Right lobe of liver (tissue), 6 donors: ENCODE results near the gene CDC123. TPM values are rescaled to one million over a fixed set of nuclear protein-coding genes. Genes with fewer than 3 reads are reported as not detected.
A peak's percentile ranks its signal among the peaks of the same experiment; 100 is the strongest.
"Not testable (repeated sequence)": the region's sequence is repeated elsewhere in the genome, so short reads cannot be mapped to it uniquely, and the experiment has no call there.

Experiments
- ATAC-seq, 4 donors: fragments of 200-7000 bp; cut with Tn5 transposase; one replicate each; pipeline ENCODE4 v1.9.1; 2020; ENCODE audit warnings: mild to moderate bottlenecking in 4 of 4, moderate library complexity in 4 of 4
- DNase-seq, 3 donors: peaks; one replicate each; pipeline ENCODE4 v3.0.0-alpha.2; 2020
- H3K27ac ChIP-seq, 3 donors: fragments of 200-600 bp; one replicate each; pipeline ENCODE4 v1.8.0; 2022
- H3K27me3 ChIP-seq, 2 donors: fragments of 200-600 bp; one replicate each; pipeline ENCODE4 v1.8.0; 2022
- H3K36me3 ChIP-seq, 4 donors: fragments of 200-600 bp; sonication (generic) in 1 of 4; one replicate each; pipeline versions ENCODE4 v1.5.1 to v1.8.0; 2017 to 2022; ENCODE audit warnings: control low read depth in 1 of 4
- H3K4me1 ChIP-seq, 4 donors: fragments of 200-600 bp; sonication (generic) in 1 of 4; one replicate each; pipeline versions ENCODE4 v1.5.1 to v1.8.0; 2017 to 2022; ENCODE audit warnings: control low read depth in 1 of 4
- H3K4me3 ChIP-seq, 3 donors: fragments of 200-600 bp; one replicate each; pipeline ENCODE4 v1.8.0; 2022
- H3K9me3 ChIP-seq, 4 donors: fragments of 200-600 bp; sonication (generic) in 1 of 4; one replicate each; pipeline versions ENCODE4 v1.5.1 to v1.8.0; 2017 to 2022; ENCODE audit warnings: control low read depth in 1 of 4
- POLR2A ChIP-seq: fragments of 450-650 bp; IDR thresholded peaks from one replicate; pipeline ENCODE4 v1.6.1; 2017; ENCODE audit warnings: antibody characterized with exemption, mild to moderate bottlenecking
- WGBS: methylation state at CpG from one replicate; pipeline ENCODE4 v1.1.6; 2018; ENCODE audit warnings: low coverage, low lambda C conversion rate; ENCODE audit not compliant: insufficient coverage; ENCODE audit errors: missing lambda C conversion rate; 5-methylcytosine and 5-hydroxymethylcytosine counted together
- intact Hi-C, 2 donors: fragments of 100-400 bp; cut with DNase I; formaldehyde crosslinking; loops; one replicate each; pipeline versions ENCODE4 v1.11.2 to v1.14.1; 2022
- total RNA-seq, 6 experiments: library from RNA; depleted of rRNA in 2 of 6; stranded (reverse); fragments of >200 nt in 2 of 6; fragmentation: NEBNext Ultra II Directional in 3 of 6; extraction: Animal tissue kit (Norgen Biotek cat#: 25700) in 3 of 6; gene quantifications; one replicate each; pipeline versions ENCODE4 v1.1.0 to v1.2.4, GENCODE V29; 2016 to 2023
- TF ChIP-seq, protein P1 (sequence below), 4 donors: fragments of 200-600 bp in 3 of 4; fragments of 450-650 bp in 1 of 4; IDR thresholded peaks; one replicate each; pipeline versions ENCODE4 v1.5.1 to v1.8.0; 2016 to 2022; ENCODE audit warnings: antibody characterized with exemption in 4 of 4, mild to moderate bottlenecking in 2 of 4
- donor health status: DM: no; HTN: yes; CAD: no.
- donor health status: DM: no; HTN: no; CAD: no.
- donor health status: DM: no; HTN: no; CAD: no.
- donor health status: DM: no; HTN: yes; CAD: no.
- donor health status: DM: no; HTN: yes; CAD: no.

The CDC123 gene
- total RNA-seq, 6 experiments from 2014 or later = 29.5 to 46.3 (median 33.0) TPM

DNA sequence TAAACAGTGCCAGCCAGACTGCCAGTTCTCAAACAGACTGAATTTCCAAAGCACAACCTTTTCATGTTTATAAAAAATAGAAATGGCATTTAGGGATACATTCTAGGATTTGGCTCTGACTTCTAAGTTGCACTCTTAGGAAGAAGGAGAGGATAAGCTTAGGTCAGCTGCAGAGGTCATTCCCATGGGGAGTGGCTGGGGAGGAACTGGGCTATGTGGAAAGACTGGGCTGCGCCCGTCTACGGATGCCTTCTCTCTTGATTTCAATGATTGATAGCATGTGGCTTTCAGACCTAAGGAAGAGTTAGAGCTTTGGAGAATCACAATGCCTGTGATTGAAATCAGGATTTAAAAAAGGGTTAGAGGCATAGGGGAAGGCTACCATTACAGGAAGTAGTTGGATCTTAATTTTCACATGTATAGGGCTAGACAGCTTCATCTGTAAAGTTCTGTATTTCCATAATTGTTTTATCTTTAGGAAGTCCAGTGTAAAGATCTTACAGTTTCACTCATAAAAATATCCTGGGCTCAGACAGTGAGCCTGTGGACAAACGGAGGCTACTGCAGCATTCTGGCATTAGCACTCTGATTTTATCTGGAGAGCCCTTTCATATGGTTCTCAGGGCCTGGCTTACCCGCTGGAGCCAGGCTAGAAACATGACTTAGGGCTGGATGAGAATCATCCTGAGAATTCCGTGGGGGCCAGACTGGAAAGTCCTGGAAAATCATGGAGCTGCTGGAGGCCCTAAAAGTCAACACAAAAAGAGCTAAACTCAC lies 29.8 kb upstream of the CDC123 start:
- WGBS = 58% methylated on average over 6 of the region's 6 CpGs
- TF ChIP-seq POLR2A = no peak
- TF ChIP-seq, protein P1, sequence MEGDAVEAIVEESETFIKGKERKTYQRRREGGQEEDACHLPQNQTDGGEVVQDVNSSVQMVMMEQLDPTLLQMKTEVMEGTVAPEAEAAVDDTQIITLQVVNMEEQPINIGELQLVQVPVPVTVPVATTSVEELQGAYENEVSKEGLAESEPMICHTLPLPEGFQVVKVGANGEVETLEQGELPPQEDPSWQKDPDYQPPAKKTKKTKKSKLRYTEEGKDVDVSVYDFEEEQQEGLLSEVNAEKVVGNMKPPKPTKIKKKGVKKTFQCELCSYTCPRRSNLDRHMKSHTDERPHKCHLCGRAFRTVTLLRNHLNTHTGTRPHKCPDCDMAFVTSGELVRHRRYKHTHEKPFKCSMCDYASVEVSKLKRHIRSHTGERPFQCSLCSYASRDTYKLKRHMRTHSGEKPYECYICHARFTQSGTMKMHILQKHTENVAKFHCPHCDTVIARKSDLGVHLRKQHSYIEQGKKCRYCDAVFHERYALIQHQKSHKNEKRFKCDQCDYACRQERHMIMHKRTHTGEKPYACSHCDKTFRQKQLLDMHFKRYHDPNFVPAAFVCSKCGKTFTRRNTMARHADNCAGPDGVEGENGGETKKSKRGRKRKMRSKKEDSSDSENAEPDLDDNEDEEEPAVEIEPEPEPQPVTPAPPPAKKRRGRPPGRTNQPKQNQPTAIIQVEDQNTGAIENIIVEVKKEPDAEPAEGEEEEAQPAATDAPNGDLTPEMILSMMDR (IDR thresholded peaks at IDR 0.05) = no peak
- no peak overlapping the region for H3K4me3 ChIP-seq
- H3K27ac ChIP-seq = peak overlapping the region in 1 of 3 donors; percentile 66
- peaks cover 0 to 25% (median 6%) of the 10 kb centered on the region in 4 donors for H3K4me1 ChIP-seq
- H3K36me3 ChIP-seq = peaks cover 4 to 34% (median 17%) of the 10 kb centered on the region in 4 donors
- H3K27me3 ChIP-seq = no peaks in the 10 kb centered on the region
- no peaks in the 10 kb centered on the region for H3K9me3 ChIP-seq
- peak in 3 of 4 donors; percentile 35 to 59 (median 37) for ATAC-seq
- intact Hi-C loops = no loop called here
- DNase-seq = no peak

DNA sequence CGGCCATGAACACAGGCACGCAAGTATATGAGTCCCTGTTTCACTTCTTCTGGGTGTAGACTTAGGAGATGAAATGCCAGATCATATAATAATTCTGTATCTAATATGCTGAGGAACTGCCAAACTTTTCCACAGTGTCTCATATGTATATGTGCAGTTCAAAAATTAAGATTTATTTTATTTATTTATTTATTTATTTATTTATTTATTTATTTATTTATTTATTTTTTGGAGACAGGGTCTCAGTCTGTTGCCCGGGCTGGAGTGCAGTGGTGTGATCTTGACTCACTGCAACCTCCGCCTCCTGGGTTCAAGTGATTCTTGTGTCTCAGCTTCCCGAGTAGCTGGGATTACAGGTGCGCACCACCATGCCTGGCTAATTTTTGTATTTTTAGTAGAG lies 24.5 kb upstream of the CDC123 start:
- intact Hi-C loops = not testable (repeated sequence)
- 88% methylated on average over 5 of the region's 6 CpGs for WGBS

DNA sequence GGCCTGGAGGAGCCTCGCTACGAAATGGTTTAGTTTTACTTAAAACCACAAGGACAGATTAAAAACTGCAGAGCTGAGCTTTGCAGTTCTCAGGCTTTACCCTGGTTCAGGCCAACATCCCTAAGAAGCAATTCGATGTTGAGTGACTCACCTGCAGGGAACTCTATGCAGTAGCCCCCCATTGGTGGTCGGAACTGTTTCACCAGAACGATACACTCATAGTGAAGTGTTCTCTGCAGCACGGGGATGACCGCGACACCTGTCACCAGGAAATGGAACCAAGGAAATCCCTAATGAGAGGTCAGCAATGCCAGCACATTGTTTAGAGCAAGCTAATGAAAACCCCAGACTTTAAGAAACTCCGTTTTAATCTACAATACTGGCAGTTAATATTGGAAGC lies 18.3 kb upstream of the CDC123 start:
- WGBS = 90% methylated on average over 7 of the region's 9 CpGs
- intact Hi-C loops = no loop called here
- DNase-seq = no peak
- no peak for ATAC-seq
- TF ChIP-seq, protein P1 (IDR thresholded peaks at IDR 0.05) = no peak
- TF ChIP-seq POLR2A = no peak
- Histone ChIP-seq H3K4me3 (no peak overlapping the region), H3K27me3 (no peaks in the 10 kb centered on the region), H3K9me3 (no peaks in the 10 kb centered on the region), H3K36me3 (peaks cover 0 to 72% (median 23%) of the 10 kb centered on the region in 4 donors), H3K27ac (no peak overlapping the region), H3K4me1 (no peaks in the 10 kb centered on the region)

More for the DNA sequence above, 24.5 kb upstream of the CDC123 start:
- not testable (repeated sequence) for H3K9me3 ChIP-seq, H3K4me3 ChIP-seq, ATAC-seq, H3K4me1 ChIP-seq, H3K27me3 ChIP-seq, DNase-seq, H3K27ac ChIP-seq
- peaks cover 0 to 85% (median 26%) of the 10 kb centered on the region in 4 donors for H3K36me3 ChIP-seq

DNA sequence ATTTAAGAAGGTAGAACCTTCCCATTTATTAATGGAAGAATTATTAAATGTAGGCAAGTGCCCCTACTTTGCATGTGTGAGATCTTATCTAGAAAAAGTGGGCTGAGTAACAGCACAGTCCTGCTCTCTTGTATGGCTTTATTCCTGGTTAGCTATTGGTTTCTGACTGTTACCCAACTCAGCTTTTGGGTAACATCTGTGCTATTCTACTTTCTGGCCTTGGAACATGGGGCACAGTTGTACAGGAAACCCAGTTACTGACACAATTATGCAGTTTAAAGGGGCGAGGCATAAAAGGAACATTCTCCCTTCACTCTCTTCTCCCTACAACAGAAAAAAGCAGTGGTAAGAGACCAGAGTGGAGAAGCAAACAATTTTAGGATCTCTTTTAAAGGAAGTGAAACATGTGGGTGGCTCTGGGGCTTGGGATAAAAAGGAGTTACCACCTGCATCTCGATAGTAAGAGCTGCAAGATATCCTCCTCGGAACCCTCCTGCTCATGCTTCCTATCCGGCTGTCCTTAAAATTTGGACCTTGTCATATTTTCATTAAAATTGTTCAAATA lies 16.3 kb upstream of the CDC123 start:
- intact Hi-C loops = no loop called here
- DNase-seq = no peak

More for the DNA sequence above, 16.3 kb upstream of the CDC123 start:
- 75% methylated on average over 4 of the region's 4 CpGs for WGBS
- Histone ChIP-seq H3K4me3 (no peak overlapping the region), H3K36me3 (peaks cover 0 to 59% (median 17%) of the 10 kb centered on the region in 4 donors), H3K27me3 (no peaks in the 10 kb centered on the region), H3K9me3 (no peaks in the 10 kb centered on the region), H3K27ac (no peak overlapping the region), H3K4me1 (peaks cover 0 to 4% (median 2%) of the 10 kb centered on the region in 4 donors)
- no peak for TF ChIP-seq POLR2A
- TF ChIP-seq, protein P1 (IDR thresholded peaks at IDR 0.05) = no peak
- ATAC-seq = no peak
